NK-92 (cell line): ENCODE measurements around the gene SIN3A.
"Not testable (repeated sequence)": the region's sequence is repeated elsewhere in the genome, so short reads cannot be mapped to it uniquely, and the experiment has no call there.

ENCODE experiments used
- DNase-seq: peaks from one replicate; lab custom pipeline; 2025; ENCODE audit not compliant: unreplicated experiment; lab: John Stamatoyannopoulos, UW

The SIN3A gene

GRCh38 chr15:75450307-75451201, 936 bp downstream of the SIN3A start:
- DNase-seq: peak; percentile 91

DNA sequence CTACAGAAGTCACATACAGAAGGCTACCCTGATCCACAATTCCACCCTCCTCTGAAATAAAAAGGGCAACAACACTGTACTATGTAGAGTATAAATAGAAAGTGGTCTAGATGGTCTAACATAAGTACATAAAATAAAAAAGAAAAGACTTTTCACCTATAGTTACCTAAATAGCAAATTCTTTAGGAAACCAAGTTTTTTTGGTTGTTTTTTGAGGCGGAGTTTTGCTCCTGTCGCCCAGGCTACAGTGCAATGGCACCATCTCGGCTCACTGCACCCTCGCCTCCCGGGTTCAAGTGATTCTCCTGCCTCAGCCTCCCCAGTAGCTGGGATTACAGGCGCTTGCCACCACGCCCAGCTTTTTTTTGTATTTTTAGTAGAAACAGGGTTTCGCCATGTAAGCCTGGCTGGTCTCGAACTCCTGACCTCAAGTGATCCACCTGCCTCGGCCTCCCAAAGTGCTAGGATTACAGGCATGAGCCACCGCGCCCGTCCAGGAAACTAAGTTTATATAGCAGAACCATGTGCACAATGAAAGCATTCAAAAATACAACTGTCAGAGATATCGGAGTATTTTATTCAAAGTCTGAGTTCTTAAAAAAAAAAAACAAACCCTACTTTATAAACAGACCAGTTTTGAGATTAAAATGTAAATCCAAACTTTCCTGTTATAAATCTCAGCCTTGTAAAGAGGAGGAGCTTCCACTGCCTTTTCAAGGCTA, 1.7 kb downstream of the SIN3A start:
- DNase-seq: no peak

DNA sequence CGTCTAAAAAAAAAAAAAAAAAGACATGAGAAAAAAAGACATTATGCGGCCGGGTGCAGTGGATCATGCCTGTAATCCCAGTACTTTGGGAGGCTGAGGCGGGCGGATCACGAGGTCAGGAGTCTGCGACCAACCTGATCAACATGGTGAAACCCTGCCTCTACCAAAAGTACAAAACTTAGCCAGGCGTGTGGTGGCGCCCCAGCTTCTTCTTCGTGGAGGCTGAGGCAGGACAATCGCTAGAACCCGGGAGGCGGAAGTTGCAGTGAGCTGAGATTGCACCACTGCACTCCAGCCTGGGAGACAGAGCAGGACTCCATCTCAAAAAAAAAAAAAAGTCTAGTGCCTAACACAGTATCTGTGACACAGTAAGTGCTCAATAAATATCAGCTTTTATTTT, 3.3 kb downstream of the SIN3A start:
- not testable (repeated sequence) for DNase-seq

DNA sequence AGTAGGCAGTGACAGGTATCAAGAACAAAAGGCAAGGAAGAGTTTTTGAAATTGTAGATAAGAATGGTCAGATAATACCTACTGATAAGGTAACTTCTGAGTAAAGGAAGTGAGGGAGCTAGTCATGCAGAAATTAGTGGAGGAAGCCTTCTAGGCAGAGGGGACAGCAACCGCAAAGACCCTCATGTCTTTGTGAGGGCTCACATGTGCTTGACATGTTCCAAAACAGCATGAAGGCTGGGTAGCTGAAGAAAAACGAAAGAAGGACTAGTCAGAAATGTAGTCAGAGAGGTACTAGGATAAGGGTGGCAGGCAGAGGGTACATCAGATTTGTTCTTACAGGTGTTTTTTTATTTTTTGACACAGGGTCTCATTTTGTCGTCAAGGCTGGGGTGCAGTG, 5.3 kb downstream of the SIN3A start:
- DNase-seq: no peak

GRCh38 chr15:75445324-75445723, 6.2 kb downstream of the SIN3A start:
- DNase-seq: not testable (repeated sequence)

DNA sequence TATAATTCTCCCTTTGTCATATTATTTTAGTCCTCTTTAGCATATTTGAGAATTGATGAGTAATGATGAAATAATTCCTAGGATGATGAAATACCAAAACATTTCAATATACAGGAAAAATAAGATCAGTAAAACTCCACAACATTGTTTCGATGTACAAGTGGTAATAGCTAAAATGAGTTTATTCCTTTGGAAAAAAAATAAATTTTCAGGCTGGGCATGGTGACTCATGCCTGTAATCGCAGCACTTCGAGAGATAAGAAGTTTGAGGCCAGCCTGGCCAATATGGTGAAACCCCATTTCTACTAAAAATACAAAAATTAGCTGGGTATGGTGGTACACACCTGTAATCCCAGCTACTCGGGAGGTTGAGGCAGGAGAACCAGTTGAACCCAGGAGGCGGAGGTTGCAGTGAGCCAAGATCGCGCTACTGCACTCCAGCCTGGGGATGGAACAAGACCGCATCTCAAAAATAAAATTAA, 7.5 kb downstream of the SIN3A start:
- not testable (repeated sequence) for DNase-seq

DNA sequence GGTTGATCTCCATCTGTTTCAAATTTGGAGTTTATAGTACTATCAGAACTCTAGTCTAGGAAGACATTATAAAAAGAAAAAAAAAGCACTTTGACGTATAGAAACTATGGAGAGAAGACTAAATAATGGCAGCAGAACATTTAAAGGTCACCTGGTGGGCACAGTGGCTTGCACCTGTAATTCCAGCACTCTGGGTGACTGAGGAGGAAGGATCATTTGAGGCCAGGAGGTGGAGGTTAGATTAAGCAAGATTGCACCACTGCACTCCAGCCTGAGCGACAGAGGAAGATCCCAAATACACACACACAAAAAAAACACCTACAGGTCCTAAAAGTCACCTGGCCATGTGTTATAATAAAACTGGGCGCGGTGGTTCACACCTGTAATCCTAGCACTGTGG, 13.8 kb downstream of the SIN3A start:
- no peak for DNase-seq

GRCh38 chr15:75436881-75437280, 14.6 kb downstream of the SIN3A start:
- no peak for DNase-seq

GRCh38 chr15:75431682-75432081, 19.8 kb downstream of the SIN3A start:
- DNase-seq: no peak

GRCh38 chr15:75431270-75431669, 20.2 kb downstream of the SIN3A start:
- no peak for DNase-seq

- no peak for DNase-seq
Measured at GRCh38 chr15:75430259-75430658, 21.2 kb downstream of the SIN3A start.

DNA sequence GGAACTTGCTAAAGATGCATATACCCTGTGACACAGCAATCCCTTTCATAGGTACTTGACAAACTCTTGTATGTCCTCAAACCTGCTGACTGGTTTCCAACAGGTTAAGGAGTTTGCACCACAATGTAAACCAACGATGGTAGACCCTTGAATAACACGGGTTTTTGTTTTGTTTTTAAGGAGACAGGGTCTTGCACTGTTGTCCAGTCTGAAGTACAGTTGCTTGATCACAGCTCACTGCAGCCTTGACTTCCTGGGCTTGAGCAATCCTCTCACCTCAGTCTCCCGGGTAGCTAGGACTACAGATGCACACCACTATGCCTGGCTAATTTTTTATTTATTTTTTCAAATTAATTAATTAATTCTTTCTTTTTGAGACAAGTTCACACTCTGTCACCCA, 23.3 kb downstream of the SIN3A start:
- DNase-seq: no peak

- no peak for DNase-seq
Measured at GRCh38 chr15:75425966-75426500, 25.5 kb downstream of the SIN3A start.

- no peak for DNase-seq
Measured at GRCh38 chr15:75422554-75422953, 28.9 kb downstream of the SIN3A start.

DNA sequence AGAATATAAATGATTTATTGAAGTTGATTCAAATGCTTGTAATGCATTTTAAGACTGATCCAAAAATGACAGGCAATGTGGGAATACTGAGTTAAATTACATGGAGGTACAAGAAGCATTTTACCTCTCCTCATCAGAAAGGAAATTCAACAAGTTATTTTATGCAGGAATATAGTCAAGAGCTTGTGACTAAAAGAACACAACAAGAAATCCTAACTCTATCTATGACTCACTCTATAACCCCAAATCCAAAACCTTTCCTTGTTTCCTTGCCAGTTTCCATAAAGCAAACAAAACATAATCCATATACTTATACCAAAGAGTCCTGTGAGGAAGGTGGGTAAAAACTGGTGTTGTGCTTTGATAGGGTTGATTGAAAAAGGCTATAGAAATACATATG, 30.8 kb downstream of the SIN3A start:
- no peak for DNase-seq

DNA sequence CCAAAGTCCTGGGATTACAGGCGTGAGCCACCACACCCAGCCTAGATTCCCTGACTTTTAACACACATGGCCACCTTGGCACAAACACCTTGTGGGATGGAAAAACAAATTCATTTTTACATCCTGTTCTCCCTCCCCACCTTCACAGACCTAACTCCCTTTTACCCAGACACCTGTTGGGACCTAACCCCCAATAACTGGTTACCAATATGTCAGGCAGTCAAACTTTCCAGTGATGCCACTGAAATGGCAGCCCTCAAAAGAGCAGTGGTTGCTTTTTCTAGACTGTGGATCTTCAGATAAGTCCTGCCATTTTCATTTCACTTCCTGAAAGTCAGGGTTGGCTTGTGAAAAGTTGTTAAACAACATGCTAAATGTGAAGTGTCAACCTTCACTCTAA, 34.9 kb downstream of the SIN3A start:
- DNase-seq: no peak

DNA sequence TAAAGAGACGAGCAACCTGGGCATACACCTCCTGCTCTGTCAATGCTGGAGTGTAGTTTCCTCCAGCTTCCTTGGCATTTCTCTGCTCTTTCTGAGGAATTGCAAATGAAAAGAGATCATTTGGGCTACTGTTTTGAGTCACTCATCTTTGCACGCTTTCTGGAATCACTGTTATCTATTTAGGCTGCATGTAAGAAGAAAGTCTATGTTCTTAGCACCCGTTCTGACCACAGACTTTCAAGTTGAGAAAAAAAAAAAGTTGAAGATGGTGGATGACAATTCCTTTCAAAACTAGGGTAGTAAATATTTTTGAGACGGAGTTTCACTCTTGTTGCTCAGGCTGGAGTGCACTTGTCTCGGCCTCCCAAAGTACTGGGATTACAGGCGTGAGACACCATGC, 41.3 kb downstream of the SIN3A start:
- no peak for DNase-seq

DNA sequence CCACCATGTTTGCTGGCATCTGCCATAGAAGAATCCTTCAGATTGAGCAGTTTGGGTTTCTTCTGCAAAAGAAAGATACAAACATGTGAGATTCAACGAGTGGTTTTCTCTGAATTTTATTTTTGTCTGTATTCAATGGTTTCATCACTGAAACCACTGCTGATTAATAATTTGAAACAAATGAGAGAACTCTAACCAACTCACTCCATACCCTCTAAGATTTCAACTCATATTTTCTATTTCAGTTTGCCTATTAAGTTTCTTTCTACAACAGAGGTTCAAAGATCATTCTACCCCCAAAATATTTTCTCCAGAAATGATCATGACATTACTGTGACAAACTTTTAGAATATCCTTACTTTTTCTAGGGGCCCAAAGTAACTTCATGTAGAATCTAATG, 44.4 kb downstream of the SIN3A start:
- no peak for DNase-seq

DNA sequence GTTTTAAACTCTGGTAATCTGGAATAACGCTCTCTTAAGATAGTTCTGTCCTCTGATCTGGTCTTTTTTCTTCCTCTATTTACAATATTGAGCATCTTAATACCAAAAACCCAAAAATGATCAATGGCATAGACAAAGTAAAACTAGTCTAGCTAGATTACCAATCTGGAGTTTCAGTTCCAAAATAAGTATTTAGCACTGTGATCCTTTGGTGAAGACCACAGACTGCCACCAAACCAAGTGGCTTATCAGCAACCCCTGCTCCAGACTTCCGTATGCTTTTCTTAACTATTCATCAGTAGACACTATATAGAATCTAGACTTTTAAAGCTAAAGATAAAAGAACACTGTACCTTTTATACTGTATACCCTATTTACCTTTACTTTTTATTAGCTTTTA, 47.6 kb downstream of the SIN3A start:
- DNase-seq: no peak

DNA sequence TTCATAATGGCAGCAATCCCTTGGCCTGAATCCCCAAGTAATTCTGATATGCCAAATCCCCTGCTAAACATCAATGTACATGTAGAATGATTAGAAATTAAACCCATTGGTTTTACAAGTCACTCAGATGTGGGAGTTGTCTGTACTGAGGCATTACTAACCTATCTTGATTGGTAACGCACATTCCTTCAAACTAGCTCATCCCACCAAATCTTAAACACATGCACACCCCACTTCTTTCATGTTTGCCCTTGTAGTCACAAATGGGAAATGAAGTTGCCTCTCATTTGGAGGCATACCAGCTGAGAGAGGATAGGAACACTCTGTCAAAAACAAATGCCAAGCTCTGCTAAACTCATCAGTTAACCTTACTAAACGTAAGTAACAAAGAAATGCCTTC, 54.0 kb downstream of the SIN3A start:
- no peak for DNase-seq

DNA sequence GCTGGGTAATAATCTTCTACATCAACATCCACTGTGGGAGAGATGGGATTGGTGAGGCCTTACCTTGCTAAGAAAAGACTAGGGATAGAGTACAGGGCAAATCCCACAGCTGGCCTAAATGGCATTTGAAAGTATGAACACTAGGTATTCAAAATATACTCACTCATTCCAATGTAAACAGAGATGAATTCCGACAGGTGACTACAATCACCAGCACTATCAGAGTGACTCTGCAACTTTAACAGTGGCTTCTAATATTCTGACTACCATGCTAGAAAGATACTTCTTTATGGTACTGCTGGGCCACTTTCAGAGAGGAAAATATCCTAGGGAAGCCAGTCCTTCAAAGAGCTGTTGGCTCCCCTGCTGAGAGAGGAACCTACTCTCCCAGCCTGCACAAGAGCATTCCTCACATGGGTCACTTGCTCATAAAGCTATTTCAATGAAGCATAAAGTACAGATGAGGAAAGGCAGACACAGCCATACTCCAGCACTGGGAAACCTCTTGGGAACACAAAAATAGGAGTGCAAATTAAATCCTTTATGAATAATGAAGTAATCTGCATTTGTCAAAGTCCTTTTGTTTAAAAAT, 61.6 kb downstream of the SIN3A start:
- no peak for DNase-seq

DNA sequence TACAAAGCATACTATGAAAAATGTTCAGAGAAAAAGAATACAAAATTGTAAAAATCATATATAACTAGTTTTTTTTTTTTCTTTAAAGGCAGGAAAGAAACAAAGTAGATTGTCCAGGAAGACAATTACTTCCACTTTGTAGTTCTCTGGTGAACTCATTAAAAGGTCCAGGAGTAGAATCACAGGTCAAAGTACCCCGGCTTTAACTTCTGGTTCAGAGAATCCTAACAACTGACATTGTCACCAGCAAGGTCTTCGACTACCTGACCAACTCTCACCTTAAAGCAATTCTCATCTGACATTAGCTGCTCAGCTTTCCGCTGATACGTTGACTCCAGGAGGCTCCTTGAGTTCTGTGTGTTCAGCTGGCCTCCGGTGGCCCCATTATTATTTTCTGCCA, 67.5 kb downstream of the SIN3A start:
- not testable (repeated sequence) for DNase-seq
